Frontal cortex (tissue), 4 donors: ENCODE results near the gene GALNT5. TPM values are rescaled to one million over a fixed set of nuclear protein-coding genes. Genes with fewer than 3 reads are reported as not detected.
"Not testable (repeated sequence)": the region's sequence is repeated elsewhere in the genome, so short reads cannot be mapped to it uniquely, and the experiment has no call there.

Experiments
- DNase-seq, 2 donors: peaks; one replicate each; pipeline ENCODE4 v3.0.0; 2012; ENCODE audit warnings: low spot score in 2 of 2
- FAIRE-seq: peaks from 2 replicates; lab custom pipeline; 2012; peaks lifted over from hg19 to GRCh38; lab: Jason Lieb, UNC
- total RNA-seq: library from RNA; depleted of rRNA; stranded (reverse); fragments of >200 nt; gene quantifications from one replicate; pipeline ENCODE4 v1.2.3, GENCODE V29; 2014
- donor health status: control.
- donor health status: control.
- donor health status: control.

GALNT5 gene
- total RNA-seq, 1 donor from 2014 or later, result under 0.01 TPM

DNA sequence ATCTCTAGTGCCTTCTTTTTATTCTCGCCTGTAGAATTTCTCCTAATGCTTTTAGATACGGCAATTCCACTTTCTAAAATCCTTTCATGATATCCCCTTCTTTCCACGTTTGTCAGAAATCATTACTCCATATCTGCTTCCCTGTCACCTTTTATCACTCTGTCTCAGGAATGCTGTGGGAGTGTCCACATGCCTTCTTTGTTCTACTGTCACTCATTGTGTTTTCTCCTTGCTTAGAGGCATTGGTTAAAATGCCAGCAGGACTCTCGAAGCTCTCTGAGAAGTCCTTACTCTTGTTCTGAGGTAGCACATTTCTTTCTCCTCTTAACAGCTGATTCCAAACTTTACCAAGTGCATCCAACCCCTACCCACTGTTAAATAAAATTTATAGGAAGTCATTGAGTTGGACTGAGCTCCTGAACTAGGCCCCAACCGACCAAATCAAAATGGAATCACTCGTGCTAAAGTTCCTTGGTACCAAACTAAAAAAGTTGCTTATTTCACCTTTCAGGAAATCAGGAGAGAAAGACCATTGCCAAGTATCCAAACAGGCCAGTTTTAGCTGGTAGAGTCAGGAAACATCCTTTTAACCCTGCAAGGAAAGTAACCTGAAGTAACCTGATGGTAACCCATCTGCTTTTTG, 10.6 kb upstream of the GALNT5 start:
- DNase-seq (no peak), FAIRE-seq (no peak)

DNA sequence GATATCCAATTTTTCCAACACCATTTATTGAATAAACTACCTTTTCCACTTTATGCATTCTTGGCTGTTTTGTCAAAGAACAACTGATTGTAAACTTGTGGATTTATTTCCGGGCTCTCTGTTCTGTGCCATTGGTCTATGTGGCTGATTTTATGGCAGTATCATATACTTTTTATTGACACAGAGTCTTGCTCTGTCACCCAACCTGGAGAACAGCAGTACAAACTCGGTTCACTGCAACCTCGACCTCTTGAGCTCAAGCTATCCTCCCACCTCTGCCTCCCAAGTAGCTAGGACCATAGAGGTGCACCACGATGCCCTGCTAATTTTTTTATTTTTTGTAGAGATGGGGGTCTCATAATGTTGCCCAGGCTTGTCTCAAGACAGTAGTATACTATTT, 6.7 kb upstream of the GALNT5 start:
- FAIRE-seq, result no peak
- no peak for DNase-seq

DNA sequence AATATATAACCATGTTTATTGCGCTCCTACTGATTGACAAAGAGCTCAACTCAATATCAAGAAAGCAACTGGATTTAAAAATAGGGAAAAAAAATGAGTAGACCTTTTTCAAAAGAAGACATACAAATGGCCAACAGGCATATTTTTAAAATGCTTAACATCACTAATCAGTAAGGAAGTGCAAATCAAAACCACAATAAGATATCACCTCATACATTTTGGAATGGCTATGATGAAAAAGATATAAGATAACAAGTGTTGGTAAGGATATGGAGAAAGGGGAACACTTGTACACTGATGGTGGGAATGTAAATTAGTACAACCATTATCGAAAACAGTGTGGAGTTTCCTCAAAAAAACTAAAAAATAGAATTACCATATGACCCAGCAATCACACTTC, 5.6 kb upstream of the GALNT5 start:
- FAIRE-seq (no peak), DNase-seq (no peak)

DNA sequence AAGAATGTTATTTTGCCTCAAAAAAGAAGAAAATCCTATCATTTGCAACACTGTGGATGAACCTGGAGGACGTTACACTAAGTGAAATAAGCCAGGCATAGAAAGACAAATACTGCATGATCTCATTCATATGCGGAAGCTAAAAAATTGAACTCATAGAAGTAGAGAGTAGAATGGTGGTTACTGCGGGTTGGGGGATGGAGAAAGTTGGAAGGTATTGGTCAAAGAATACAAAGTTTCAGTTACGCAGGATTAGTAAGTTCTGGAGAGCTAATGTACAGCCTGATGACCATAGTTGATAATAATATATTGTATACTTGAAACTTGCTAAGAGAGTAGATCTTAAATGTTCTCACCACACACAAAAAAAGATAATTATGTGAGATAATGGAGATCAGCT, 5.0 kb upstream of the GALNT5 start:
- DNase-seq, result no peak
- no peak for FAIRE-seq

DNA sequence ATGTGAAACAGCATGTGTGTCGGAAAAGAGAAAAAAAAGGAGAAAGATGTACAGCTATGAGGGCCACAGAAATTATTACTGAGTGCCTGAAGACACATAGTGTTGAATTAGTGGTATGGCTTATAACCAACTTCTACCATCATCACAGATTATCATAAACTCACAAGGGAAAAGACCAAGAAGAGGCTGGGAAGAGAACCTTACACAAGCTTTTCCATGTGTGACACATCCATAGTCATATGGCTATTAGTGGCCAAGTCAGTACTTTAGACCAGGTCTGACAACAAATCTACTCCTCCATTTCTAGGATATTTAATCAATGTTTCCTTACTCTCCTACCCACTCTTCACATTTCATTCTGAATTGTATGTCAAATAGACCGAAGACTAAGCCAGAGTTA, 3.5 kb upstream of the GALNT5 start:
- FAIRE-seq (no peak), DNase-seq (no peak)

DNA sequence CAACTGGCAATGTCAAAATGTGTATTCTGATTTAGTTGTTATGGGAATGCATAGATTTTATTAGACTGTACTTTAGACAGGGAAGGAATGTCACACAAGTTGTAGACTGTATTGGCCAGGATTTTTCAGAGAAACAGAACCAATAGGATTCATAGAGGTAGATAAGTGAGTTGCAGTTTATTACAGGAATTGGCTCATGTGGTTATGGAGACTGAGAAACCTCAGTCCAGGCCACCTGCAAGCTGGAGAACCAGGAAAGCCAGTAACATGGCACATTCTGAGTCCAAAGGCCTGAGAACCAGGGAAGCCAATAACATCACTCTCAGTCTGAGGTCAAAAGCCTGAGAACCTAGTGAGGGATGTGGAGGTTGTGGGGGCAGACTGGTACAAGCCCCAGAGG, 1.8 kb upstream of the GALNT5 start:
- FAIRE-seq (no peak), DNase-seq (no peak)

DNA sequence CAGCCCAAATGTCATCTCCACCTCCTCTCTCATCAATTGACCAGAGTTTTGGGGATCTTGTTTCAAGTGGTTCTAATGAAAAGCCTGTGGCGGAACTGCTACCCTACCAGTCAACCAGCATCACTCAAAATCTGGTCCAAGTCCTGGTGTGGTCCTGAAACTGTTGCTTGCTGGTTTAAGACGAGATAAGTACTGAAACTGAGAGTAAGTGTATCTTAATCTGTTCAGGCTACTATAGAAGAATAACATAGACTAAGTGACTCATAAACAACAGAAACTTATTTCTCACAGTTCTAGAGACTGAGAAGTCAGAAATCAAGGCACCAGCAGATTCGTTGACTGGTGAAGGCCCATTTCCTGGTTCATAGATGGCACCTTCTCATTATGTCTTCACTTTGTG, 879 bp upstream of the GALNT5 start:
- DNase-seq (no peak), FAIRE-seq (no peak)

DNA sequence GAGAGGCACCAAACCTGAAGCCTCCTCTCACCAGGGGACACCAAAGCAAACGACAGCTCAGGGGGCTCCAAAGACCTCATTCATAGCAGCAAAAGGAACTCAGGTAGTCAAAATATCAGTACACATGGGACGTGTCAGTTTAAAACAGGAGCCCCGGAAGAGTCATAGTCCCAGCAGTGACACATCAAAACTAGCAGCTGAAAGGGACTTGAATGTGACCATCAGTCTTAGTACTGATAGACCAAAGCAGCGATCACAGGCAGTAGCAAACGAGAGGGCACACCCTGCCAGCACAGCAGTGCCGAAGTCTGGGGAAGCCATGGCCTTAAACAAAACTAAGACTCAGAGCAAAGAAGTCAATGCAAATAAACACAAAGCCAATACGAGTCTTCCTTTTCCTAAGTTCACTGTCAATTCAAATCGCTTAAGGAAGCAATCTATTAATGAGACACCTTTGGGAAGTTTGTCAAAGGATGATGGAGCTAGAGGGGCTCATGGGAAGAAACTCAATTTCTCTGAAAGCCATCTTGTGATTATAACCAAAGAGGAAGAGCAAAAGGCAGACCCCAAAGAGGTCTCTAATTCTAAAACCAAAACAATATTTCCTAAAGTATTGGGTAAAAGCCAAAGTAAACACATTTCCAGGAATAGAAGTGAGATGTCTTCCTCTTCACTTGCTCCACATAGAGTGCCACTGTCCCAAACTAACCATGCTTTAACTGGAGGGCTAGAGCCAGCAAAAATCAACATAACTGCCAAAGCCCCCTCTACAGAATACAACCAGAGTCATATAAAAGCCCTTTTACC, 1.2 kb downstream of the GALNT5 start:
- no peak for FAIRE-seq
- no peak for DNase-seq

DNA sequence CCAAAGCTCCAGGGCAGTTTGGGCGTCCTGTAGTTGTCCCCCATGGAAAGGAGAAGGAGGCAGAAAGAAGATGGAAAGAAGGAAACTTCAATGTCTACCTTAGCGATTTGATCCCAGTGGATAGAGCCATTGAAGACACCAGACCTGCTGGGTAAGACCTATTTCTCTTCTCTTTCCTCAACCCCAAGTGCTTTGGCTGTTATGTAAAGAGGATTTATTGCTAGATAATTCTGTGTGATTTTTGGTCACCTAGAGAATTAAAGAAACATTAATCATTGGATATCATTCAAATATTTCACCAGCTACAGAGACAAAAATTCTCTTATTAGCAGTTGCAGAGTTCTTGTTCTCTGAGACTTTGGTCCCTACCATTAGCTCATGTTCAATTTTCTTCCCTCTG, 1.9 kb downstream of the GALNT5 start:
- FAIRE-seq (no peak), DNase-seq (no peak)

DNA sequence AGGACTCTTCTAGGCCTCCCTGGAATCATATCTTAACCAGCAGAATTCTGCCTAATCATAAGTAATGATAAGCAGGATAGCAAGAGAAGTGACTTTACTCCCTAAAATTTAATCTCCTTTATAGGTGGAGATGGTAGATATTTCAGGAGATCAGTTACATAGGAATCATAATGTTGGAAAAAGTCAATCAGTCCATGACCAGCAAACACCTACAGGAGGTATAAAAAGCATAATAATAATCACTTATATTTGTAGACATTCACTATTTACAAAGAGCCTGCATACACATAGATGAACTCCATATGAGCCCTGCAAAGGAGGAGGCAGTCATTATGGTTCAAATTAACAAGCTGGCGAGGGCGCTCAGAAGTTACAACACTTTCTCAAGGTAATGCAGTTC, 2.5 kb downstream of the GALNT5 start:
- DNase-seq, result no peak
- no peak for FAIRE-seq

DNA sequence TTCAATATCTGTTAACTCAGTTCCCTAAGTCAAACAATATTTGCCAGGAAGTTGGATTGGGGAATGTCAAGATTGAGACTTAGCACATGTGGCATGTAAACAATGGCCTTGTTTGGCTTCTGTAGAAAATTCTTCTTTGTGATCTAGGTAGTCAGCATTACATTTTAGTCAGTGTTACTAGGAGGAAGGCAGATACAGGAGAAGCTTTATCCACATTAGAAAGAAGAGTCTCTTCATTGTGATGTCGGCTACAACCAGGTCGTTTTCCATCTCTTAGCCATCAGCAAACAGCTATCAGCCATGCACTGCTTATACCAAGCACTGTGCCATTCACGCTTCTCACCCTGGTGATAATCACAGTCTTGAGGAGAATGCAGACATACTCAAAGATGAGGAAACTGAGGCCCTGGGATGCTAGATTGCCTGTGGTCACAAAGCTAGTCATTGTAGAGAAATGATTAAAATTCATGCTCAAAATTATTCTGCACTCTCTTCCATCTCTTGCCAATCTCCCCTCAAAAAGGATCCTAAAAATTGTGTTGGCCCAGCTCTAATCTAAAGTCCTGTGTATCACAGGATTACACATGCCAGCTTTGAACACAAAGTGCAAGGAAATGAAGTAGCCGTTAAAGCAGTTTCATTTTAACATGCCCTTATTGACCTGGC, 3.2 kb downstream of the GALNT5 start:
- DNase-seq, result no peak
- FAIRE-seq, result no peak

DNA sequence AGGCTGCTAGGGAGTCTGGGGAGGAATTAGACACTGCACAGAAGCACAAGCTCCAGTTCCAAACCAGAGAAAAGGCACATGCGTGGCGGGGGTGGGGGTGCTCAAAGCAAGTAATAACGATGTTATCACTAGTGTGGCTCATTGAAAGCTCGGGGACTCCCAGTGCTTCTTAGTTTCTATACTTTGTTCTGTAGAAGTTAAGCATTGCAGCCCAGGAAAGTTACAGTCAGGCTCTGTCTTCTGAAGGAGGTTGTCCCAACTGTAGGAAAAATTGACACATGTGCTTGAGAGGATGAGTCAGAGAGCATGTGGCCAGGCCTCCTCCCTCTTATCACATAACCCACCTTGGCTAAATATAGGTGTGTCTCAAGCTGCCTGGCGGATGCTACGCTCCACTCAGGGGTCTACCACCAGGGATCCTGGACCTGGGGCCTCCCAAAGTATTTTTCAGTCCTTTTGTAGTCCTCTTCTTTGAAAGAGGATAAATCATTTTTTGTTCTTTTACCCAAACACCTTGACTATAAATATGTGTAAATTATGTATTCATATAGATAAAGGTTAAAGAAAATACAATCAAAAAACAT, 3.8 kb downstream of the GALNT5 start:
- FAIRE-seq (no peak), DNase-seq (no peak)

DNA sequence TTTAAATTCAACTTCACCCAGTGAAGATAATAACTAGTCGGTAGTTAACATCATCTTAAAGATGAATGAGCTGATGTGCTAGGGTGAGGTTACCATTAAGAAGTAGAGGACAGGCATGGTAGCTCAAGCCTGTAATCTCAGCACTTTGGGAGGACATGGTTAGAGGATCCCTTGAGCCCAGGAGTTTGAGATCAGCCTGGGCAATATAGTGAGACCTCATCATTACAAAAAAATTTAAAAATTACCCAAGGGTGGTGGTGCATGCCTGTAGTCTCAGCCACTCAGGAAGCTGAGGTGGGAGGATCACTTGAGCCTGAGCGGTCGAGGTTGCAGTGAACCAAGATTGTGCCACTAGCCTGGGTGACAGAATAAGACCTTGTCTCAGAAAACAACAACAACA, 4.7 kb downstream of the GALNT5 start:
- no peak for FAIRE-seq
- DNase-seq, result no peak

DNA sequence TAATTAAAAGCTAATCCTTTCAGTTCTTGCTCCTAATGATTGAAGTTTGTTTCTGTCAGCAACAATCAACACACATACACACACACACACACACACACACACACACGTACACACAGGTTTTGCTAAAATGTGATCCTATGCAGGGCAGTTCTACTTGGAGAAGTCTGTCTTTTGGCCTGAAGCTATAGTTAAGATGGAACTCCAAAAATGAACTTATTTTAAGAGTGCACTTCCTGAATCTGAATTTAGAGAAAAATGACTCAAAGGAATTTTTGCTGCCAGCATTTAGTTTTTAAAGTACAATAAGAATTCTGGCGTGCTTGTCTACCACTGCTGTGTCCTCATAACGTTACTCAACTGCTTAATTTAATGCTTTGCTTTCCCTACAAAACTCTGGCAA, 6.6 kb downstream of the GALNT5 start:
- DNase-seq, result no peak
- no peak for FAIRE-seq

DNA sequence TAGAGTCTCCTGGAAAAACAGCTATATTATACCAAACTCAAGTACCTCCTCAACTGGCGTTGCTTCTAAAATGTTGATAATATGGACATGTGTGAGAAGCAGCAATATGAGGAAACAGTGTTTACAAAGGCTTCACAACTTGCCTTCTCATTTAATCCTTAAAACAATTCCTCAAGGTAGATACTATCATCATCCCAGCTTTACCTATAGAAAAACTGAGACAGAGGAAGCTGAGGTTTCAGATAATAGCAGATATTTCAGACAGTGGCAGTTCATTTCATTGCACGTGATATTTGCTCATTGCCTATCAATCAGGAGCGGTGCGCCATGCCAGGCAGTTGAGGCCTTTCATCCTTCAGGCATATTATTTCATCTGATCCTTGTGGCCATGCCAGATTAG, 8.3 kb downstream of the GALNT5 start:
- DNase-seq, result no peak
- no peak for FAIRE-seq

DNA sequence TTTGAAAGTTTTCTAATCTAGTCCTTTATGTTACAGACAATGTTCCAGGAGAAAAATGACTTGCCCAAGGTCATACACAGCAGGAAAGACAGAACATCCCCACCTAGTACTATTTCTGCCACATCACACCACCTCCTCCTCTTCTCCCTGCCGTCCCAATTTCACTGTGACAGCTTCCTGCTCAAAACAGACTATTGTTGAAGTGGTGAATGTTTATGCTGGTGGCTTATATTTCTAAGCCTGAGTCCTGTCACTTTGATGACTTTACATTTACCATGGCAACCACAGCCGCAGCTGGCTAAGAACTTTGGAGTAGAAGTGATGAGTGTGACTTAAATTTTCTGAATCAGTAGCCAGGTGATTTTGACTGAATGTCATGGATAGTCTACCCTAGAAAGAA, 10.0 kb downstream of the GALNT5 start:
- FAIRE-seq, result no peak
- DNase-seq, result no peak

DNA sequence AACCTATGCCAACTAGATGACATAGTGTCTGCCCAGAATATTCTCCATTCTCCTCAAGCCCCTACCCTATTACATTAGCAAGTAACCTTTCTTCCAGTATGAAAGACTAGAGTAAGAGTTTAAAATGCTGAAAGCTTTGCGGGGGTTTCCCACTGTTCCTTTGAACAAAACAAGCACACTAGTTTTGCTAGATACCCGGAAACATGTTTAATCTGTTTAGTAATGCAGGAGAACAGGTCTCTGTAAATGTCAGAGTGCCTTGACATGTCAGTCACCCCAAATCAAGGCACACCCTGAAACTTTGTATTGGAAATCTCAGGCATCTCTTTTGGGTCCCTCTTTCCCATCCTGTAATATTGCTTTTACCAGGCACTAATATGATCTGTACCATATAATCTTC, 11.6 kb downstream of the GALNT5 start:
- DNase-seq (no peak), FAIRE-seq (no peak)

DNA sequence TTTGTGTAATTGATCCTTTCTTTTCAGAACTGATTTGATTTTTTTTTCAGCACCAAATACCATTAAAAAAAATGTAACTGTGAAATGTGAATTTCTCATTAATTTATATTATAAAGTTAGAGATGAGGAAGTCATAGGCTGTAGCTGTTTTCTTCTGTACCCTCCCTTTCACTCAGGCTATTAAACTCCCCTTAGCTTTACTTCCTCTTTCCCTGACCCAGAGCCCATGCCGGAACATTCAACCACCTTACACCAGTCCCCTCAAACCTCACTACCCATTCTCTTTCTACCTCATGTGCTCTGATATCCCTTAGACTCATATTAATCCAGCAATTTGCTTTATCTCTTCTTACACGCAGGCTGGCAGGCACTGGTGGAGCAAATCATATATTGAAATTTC, 12.4 kb downstream of the GALNT5 start:
- no peak for DNase-seq
- no peak for FAIRE-seq

DNA sequence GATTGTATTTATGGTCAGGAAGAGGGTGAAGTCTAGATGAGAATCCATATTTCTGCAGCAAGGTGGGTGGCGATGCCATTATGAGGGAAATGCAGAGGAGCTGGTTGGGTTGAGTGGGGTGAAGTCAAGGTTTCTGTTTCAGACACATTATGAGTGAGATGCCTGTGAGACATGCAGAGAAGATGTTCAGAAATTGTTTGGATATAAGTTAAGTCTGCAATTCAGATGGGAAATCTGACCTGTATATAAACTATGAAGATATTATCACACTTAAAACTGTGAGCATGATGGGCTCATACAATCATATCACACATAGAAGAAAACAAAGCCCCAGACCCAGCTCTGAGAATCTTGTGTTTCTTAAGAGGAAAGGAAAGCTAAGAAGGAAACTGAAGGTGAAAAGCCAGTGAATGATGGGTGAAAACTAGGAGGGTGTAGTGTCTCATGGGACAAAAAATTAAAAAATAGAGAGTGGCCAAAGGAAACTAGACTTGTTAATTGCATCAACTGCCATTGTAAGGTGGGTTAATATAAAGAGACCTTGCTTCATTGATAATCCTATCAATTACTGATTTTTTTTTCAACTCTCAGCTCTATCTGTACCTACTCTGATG, 14.2 kb downstream of the GALNT5 start:
- no peak for DNase-seq
- FAIRE-seq, result no peak

DNA sequence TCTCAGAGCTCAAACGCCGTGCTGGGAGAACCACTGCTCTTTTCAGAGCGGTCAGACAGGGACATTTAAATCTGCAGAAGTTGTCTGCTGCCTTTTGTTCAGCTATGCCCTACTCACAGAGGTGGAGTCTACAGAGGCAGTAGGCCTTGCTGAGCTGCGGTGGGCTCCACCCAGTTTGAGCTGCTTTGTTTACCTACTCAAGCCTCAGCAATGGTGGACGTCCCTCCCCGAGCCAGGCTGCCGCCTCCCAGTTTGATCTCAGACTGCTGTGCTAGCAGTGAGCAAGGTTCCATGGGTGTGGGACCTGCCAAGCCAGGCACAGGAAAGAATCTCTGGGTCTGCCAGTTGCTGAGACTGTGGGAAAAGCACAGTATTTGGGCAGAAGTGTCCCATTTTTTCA, 21.8 kb downstream of the GALNT5 start:
- not testable (repeated sequence) for FAIRE-seq, DNase-seq

DNA sequence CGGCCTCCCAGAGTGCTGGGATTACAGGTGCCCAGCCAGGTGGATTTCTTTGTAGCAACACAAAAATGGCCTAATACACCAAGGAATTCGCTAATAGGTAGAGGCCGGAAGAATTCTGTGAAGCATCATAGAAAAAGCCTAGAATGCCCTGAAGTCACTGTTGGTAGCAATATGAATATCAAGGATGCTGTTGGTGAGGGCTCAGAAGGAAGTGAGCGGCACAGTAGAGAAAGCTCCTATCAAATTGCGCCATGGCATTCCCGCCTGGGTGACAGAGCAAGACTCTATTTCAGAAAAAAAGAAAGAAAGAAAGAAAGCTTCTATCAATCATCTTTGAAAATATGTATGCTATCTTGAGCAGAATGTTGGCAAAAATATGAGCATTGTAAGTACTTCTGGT, 23.8 kb downstream of the GALNT5 start:
- DNase-seq (no peak), FAIRE-seq (no peak)
